PC-9 (cell line): Measurements from ENCODE around the gene PCDHGA1.
A peak's percentile ranks its signal among the peaks of the same experiment; 100 is the strongest.

Experiments
- CTCF ChIP-seq: fragments of 200-600 bp; sonication (generic); conservative IDR thresholded peaks from 2 replicates; pipeline ENCODE4 v1.6.1; 2017; ENCODE audit warnings: mixed run types, antibody characterized with exemption, mild to moderate bottlenecking, moderate library complexity
- EZH2 ChIP-seq: fragments of 200-600 bp; sonication (generic); IDR thresholded peaks from 2 replicates; pipeline ENCODE4 v1.8.0; 2017; ENCODE audit warnings: antibody characterized with exemption, low read depth

GRCh38 chr5:141475625-141476131, 145.4 kb downstream of the PCDHGA1 start, which contains the start of gene PCDHGC3:
- TF ChIP-seq CTCF (peak; percentile 33; the same call in 1 of the 2 replicates), EZH2 (no peak)
